GM12878 (cell line): ENCODE results near the gene ARMC2. TPM values are rescaled to one million over a fixed set of nuclear protein-coding genes. Genes with fewer than 3 reads are reported as not detected.

Experiments
- ATAC-seq: fragments of 200-7000 bp; cut with Tn5 transposase; 3 replicates; pipeline ENCODE4 v1.9.1; 2020; ENCODE audit warnings: mild to moderate bottlenecking, moderate library complexity
- BruUV-seq: library from RNA; stranded (reverse); fragments of 400-500 nt; replicated peaks from 2 replicates; lab custom pipeline; 2021; lab: Mats Ljungman, UMichigan
- CTCF ChIA-PET: fragments of 300-600 bp; sonication (Branson Sonifier 250); formaldehyde crosslinking; extraction: SDS; loops from one replicate; lab custom pipeline; 2021; ENCODE audit warnings: inconsistent platforms; lab: Yijun Ruan, JAX
- POLR2A ChIA-PET: fragments of 350-600 bp; formaldehyde crosslinking; extraction: SDS; loops from one replicate; lab custom pipeline; 2021; ENCODE audit warnings: inconsistent platforms; lab: Charles Lee
- RAD21 ChIA-PET: fragments of 300-600 bp; sonication (Branson Sonifier 250); formaldehyde crosslinking; loops from one replicate; lab custom pipeline; 2023; ENCODE audit warnings: antibody characterized with exemption; ENCODE audit not compliant: unreplicated experiment; lab: Charles Lee
- SMC1A ChIA-PET: fragments of 300-600 bp; sonication (Branson Sonifier 250); formaldehyde crosslinking; loops from one replicate; lab custom pipeline; 2023; ENCODE audit not compliant: unreplicated experiment, uncharacterized antibody; lab: Charles Lee
- DNase-seq: peaks from one replicate; pipeline ENCODE4 v3.0.0-alpha.2; 2011; ENCODE audit warnings: low read depth, low spot score
- FAIRE-seq: peaks from 3 replicates; lab custom pipeline; 2011; peaks lifted over from hg19 to GRCh38; lab: Jason Lieb, UNC
- H2AFZ ChIP-seq: 2 replicates; pipeline ENCODE4 v1.6.0; 2011; ENCODE audit warnings: low read depth, low read length, control low read depth; ENCODE audit not compliant: control insufficient read depth
- H3K27ac ChIP-seq: 2 replicates; pipeline ENCODE4 v1.5.1; 2011; ENCODE audit warnings: control low read depth; ENCODE audit not compliant: control insufficient read depth, insufficient read depth
- H3K27me3 ChIP-seq, 2 experiments: replicated peaks in 1 of 2; 2 replicates each; pipeline versions ENCODE4 v1.6.0 to v1.6.1; 2011; ENCODE audit warnings: low read length in 1 of 2; ENCODE audit not compliant: control insufficient read depth in 2 of 2, insufficient read depth in 2 of 2
- H3K36me3 ChIP-seq, 2 experiments: 2 replicates each; pipeline ENCODE4 v1.5.1; 2011; ENCODE audit warnings: low read length in 1 of 2; ENCODE audit not compliant: control insufficient read depth in 2 of 2, insufficient read depth in 2 of 2
- H3K4me1 ChIP-seq: 2 replicates; pipeline ENCODE4 v1.6.1; 2011; ENCODE audit warnings: mild to moderate bottlenecking, low read length, moderate library complexity, mixed read lengths; ENCODE audit not compliant: control insufficient read depth, insufficient read depth
- H3K4me2 ChIP-seq: 2 replicates; pipeline ENCODE4 v1.6.0; 2011; ENCODE audit warnings: control low read depth; ENCODE audit not compliant: control insufficient read depth, insufficient read depth
- H3K4me3 ChIP-seq: fragments of 200-600 bp; sonication (generic); 2 replicates; pipeline ENCODE4 v1.5.1; 2016
- H3K79me2 ChIP-seq: 2 replicates; pipeline ENCODE4 v1.6.0; 2011; ENCODE audit warnings: low read length; ENCODE audit not compliant: control insufficient read depth, insufficient read depth
- H3K9ac ChIP-seq: 2 replicates; pipeline ENCODE4 v1.8.0; 2011; ENCODE audit warnings: low read length, control low read depth, mixed read lengths; ENCODE audit not compliant: control insufficient read depth, insufficient read depth
- H3K9me3 ChIP-seq: replicated peaks from 3 replicates; pipeline ENCODE4 v1.5.1; 2011; ENCODE audit warnings: mild to moderate bottlenecking, low read length; ENCODE audit not compliant: control insufficient read depth, insufficient read depth
- H4K20me1 ChIP-seq: 2 replicates; pipeline ENCODE4 v1.6.0; 2011; ENCODE audit not compliant: control insufficient read depth, insufficient read depth
- BHLHE40 ChIP-seq, 2 experiments: fragments of 450-650 bp in 1 of 2; IDR thresholded peaks; 2 replicates each; pipeline ENCODE4 v1.6.1; 2011 to 2017; ENCODE audit warnings: low read depth in 2 of 2, borderline replicate concordance in 1 of 2, improper control_type of control experiment in 1 of 2, low read length in 1 of 2, mild to moderate bottlenecking in 1 of 2
- FOXK2 ChIP-seq: fragments of 450-650 bp; IDR thresholded peaks from 2 replicates; pipeline ENCODE4 v1.6.1; 2017; ENCODE audit warnings: mild to moderate bottlenecking, moderate library complexity
- KAT2A ChIP-seq: conservative IDR thresholded peaks from 2 replicates; pipeline ENCODE4 v1.6.1; 2011; ENCODE audit warnings: low read depth, low read length; ENCODE audit not compliant: control insufficient read depth
- NRF1 ChIP-seq: conservative IDR thresholded peaks from 2 replicates; pipeline ENCODE4 v1.6.1; 2011; ENCODE audit warnings: mild to moderate bottlenecking, low read depth, low read length, improper control_type of control experiment
- POLR2A ChIP-seq: IDR thresholded peaks from 2 replicates; pipeline ENCODE4 v1.6.1; 2011; ENCODE audit warnings: low read depth, mild to moderate bottlenecking, low read length
- SMARCA5 ChIP-seq: fragments of 450-650 bp; IDR thresholded peaks from 2 replicates; pipeline ENCODE4 v1.6.1; 2017; ENCODE audit warnings: mild to moderate bottlenecking
- TCF12 ChIP-seq: IDR thresholded peaks from 2 replicates; pipeline ENCODE4 v1.6.1; 2011; ENCODE audit warnings: low read depth, mild to moderate bottlenecking, low read length
- ZNF384 ChIP-seq: IDR thresholded peaks from 2 replicates; pipeline ENCODE4 v1.6.1; 2012; ENCODE audit warnings: low read depth, mild to moderate bottlenecking, low read length, improper control_type of control experiment, borderline replicate concordance
- in situ Hi-C: fragments of 300-500 bp; cut with MboI; formaldehyde crosslinking; loops from 9 replicates; pipeline ENCODE4 v1.14.3; 2018; ENCODE audit warnings: mixed read lengths
- intact Hi-C: fragments of 100-400 bp; cut with micrococcal nuclease; formaldehyde crosslinking; loops from one replicate; pipeline ENCODE4 v1.14.2; 2022; ENCODE audit not compliant: unreplicated experiment
- polyA plus RNA-seq, 11 experiments: library from polyadenylated mRNA; depleted of rRNA in 4 of 11; unstranded in 6 of 11; stranded (reverse) in 5 of 11; fragments of >200 nt; fragmentation: Nextera tagmentation in 4 of 11; fragmentation: Illumina TruSeq in 1 of 11; extraction: Ambion mirVana in 4 of 11; extraction: Trizol in 1 of 11; gene quantifications; 1 replicate in 1 of 11; 2 replicates in 10 of 11; pipeline versions ENCODE4 v1.2.1 to v1.2.3, GENCODE V29; 2011 to 2016; ENCODE audit warnings: inconsistent platforms in 2 of 11, missing spikeins in 2 of 11, low read depth in 1 of 11
- total RNA-seq, 4 experiments: library from RNA; depleted of rRNA in 3 of 4; stranded (reverse); fragments of >200 nt in 3 of 4; fragmentation: Illumina TruSeq in 1 of 4; extraction: Trizol in 1 of 4; gene quantifications; 2 replicates each; pipeline versions ENCODE4 v1.2.1 to v1.2.3, GENCODE V29; 2013 to 2021
- TF ChIP-seq, protein P1 (sequence below), 3 experiments: IDR thresholded peaks in 2 of 3; conservative IDR thresholded peaks in 1 of 3; 2 replicates each; pipeline ENCODE4 v1.5.1; 2011; ENCODE audit warnings: low read depth in 3 of 3, low read length in 3 of 3, mild to moderate bottlenecking in 3 of 3, control low read depth in 2 of 3, moderate library complexity in 2 of 3, inconsistent platforms in 1 of 3, mixed read lengths in 1 of 3; ENCODE audit not compliant: control insufficient read depth in 2 of 3, insufficient read depth in 1 of 3; ENCODE audit errors: extremely low read depth in 1 of 3

Gene ARMC2
- total and polyA plus RNA-seq, 10 of the 15 experiments (the other 5 are each of a cell fraction or from before 2014, with no cell fraction given): 0.06 to 0.33 (median 0.21) TPM; not detected in 5

DNA sequence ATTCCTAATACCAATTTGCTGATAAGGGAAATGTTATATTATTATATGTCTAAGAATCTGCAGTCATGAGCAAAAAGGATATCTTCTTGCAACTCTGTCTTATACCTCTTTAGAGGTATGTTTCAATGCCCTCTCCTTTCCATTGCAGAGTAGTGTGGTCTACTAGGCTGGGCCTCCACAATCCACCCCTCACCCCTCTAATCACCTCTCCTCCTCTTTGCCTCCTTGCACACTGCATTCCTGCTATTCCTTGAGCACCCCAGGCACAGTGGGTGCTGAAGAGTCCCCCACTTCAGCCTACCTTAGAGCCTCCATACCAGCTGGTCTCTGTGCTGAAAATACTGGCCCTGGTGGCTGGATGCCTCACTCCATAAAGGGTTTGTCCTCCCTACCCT lies 26.9 kb downstream of the ARMC2 start:
- TF ChIP-seq BHLHE40 (IDR thresholded peaks at IDR 0.05; ENCODE audit: borderline replicate concordance in 1 of 2, low read depth in 2 of 2, low read length in 1 of 2) (no peak), ZNF384 (no peak), POLR2A (no peak), SMARCA5 (no peak), NRF1 (no peak), TCF12 (no peak), FOXK2 (no peak), KAT2A (no peak)
- TF ChIP-seq, protein P1, sequence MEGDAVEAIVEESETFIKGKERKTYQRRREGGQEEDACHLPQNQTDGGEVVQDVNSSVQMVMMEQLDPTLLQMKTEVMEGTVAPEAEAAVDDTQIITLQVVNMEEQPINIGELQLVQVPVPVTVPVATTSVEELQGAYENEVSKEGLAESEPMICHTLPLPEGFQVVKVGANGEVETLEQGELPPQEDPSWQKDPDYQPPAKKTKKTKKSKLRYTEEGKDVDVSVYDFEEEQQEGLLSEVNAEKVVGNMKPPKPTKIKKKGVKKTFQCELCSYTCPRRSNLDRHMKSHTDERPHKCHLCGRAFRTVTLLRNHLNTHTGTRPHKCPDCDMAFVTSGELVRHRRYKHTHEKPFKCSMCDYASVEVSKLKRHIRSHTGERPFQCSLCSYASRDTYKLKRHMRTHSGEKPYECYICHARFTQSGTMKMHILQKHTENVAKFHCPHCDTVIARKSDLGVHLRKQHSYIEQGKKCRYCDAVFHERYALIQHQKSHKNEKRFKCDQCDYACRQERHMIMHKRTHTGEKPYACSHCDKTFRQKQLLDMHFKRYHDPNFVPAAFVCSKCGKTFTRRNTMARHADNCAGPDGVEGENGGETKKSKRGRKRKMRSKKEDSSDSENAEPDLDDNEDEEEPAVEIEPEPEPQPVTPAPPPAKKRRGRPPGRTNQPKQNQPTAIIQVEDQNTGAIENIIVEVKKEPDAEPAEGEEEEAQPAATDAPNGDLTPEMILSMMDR (IDR thresholded peaks at IDR 0.05 in 2 of 3, conservative IDR thresholded peaks at IDR 0.05 in 1 of 3; ENCODE audit: control insufficient read depth in 2 of 3, extremely low read depth in 1 of 3, insufficient read depth in 1 of 3, low read depth in 3 of 3, low read length in 3 of 3): no peak
- H2AFZ ChIP-seq: no peak overlapping the region
- no peak overlapping the region for H3K4me2 ChIP-seq
- H3K27ac ChIP-seq: no peak overlapping the region
- H3K27me3 ChIP-seq: peaks cover 0 to 10% of the 10 kb centered on the region in 2 experiments; a peak in 2 of 4 replicates
- no TSS peak for BruUV-seq
- H4K20me1 ChIP-seq: no peaks in the 10 kb centered on the region
- in situ Hi-C loops (no loop called here), intact Hi-C loops (no loop called here)
- RAD21 ChIA-PET: no interaction called here
- CTCF ChIA-PET: interaction anchor here (0.9 to 1.1 kb wide), 4 partner anchors 18 to 197 kb away, joined by 3 to 4 read pairs (median 3); no protein-coding TSS in a partner anchor
- DNase-seq (no peak), FAIRE-seq (no peak), ATAC-seq (peak; percentile 57)
- H3K4me3 ChIP-seq: no peak overlapping the region
- H3K9me3 ChIP-seq: peaks cover 10% of the 10 kb centered on the region
- H3K79me2 ChIP-seq: no peaks in the 10 kb centered on the region
- peaks cover 12% of the 10 kb centered on the region for H3K4me1 ChIP-seq
- SMC1A ChIA-PET: interaction anchor here (0.7 to 1.2 kb wide), 2 partner anchors 255 to 334 kb away, joined by 3 read pairs; no protein-coding TSS in a partner anchor
- no peaks in the 10 kb centered on the region for H3K36me3 ChIP-seq
- POLR2A ChIA-PET: no interaction called here
- no peak overlapping the region for H3K9ac ChIP-seq
